ENCODE data around the gene TMEM175.

TMEM175 gene, protein sequence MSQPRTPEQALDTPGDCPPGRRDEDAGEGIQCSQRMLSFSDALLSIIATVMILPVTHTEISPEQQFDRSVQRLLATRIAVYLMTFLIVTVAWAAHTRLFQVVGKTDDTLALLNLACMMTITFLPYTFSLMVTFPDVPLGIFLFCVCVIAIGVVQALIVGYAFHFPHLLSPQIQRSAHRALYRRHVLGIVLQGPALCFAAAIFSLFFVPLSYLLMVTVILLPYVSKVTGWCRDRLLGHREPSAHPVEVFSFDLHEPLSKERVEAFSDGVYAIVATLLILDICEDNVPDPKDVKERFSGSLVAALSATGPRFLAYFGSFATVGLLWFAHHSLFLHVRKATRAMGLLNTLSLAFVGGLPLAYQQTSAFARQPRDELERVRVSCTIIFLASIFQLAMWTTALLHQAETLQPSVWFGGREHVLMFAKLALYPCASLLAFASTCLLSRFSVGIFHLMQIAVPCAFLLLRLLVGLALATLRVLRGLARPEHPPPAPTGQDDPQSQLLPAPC

GRCh38 chr4:931960-932712 lies at the start of gene TMEM175, which contains the start of gene GAK:
TSS of gene TMEM175 (plus strand) at chr4:932460. CDS start at chr4:947740, 15,280 bp downstream.
TSS of gene GAK (minus strand) at chr4:932316. CDS start at chr4:932187, 129 bp downstream.
- DNase-seq (ENCODE audit: extremely low read depth, insufficient read length): peak; percentile 99
- peaks cover 2% of the 10 kb centered on the region; the same call in 1 of the 2 replicates for H3K36me3 ChIP-seq (ENCODE audit: control insufficient read depth, insufficient read depth, low read length)
- peak within 1 kb of the TSS; percentile 100 for H3K4me3 ChIP-seq (replicated peaks; ENCODE audit: low read depth, low read length)
- no peaks in the 10 kb centered on the region for H3K27me3 ChIP-seq (replicated peaks; ENCODE audit: control insufficient read depth, insufficient read depth, low read length)
- no peak for TF ChIP-seq CTCF (IDR thresholded peaks at IDR 0.05; ENCODE audit: insufficient read depth, low read length, poor library complexity, severe bottlenecking)

DNA sequence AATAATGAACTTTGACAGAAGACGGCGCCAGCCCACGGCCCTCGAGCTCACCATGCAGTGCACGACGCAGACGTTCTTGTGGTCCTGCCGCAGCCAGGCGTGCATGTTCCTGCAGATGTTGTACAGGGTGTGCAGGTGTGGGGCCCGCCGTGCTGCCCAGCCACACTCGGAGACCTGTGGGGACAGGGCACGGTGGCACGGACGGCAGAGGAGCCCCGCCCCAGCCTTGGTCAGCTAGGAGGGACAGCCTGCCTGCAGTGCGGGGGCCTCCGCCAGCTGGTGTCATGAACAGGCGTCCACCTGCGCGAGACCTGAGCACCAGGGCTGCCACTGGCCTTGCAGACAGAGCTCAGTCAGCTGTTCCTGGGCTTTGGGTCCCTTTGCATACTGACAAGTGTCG lies 49.6 kb upstream of the TMEM175 start:
- Histone ChIP-seq H3K36me3 (ENCODE audit: control insufficient read depth, insufficient read depth, low read length) (peaks cover 47% of the 10 kb centered on the region), H3K4me3 (replicated peaks; ENCODE audit: low read depth, low read length) (no peak overlapping the region)
- no peak for TF ChIP-seq CTCF (IDR thresholded peaks at IDR 0.05; ENCODE audit: insufficient read depth, low read length, poor library complexity, severe bottlenecking)

GRCh38 chr4:883377-884095 lies 48.7 kb upstream of the TMEM175 start:
- no peak overlapping the region for H3K4me3 ChIP-seq (replicated peaks; ENCODE audit: low read depth, low read length)
- H3K36me3 ChIP-seq (ENCODE audit: control insufficient read depth, insufficient read depth, low read length): peaks cover 45% of the 10 kb centered on the region
- DNase-seq (ENCODE audit: extremely low read depth, insufficient read length): no peak
- no peak for TF ChIP-seq CTCF (IDR thresholded peaks at IDR 0.05; ENCODE audit: insufficient read depth, low read length, poor library complexity, severe bottlenecking)
- H3K27me3 ChIP-seq (replicated peaks; ENCODE audit: control insufficient read depth, insufficient read depth, low read length): no peaks in the 10 kb centered on the region

More for the DNA sequence above, 49.6 kb upstream of the TMEM175 start:
- H3K27me3 ChIP-seq (replicated peaks; ENCODE audit: control insufficient read depth, insufficient read depth, low read length): no peaks in the 10 kb centered on the region
- DNase-seq (ENCODE audit: extremely low read depth, insufficient read length): no peak

DNA sequence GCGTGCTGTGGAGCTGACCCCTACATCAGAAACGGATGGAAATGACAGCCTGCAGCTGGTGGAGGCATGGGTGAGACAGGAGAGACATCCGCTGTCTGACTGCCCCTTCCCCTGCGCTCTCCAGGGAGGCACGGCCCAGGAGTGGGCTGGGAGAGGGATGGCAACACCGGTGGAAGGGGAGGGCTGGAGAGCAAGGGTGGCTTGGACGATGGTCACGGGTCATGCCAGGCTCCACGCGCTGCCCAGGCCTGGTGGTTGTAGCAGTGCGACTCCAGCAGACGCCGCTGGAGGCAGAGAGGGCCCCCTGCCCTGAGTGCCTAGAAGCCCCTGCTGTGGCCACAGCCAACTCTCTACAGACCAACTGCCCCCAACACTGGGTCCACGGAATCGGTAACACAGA lies 48.0 kb upstream of the TMEM175 start:
- no peak for DNase-seq (ENCODE audit: extremely low read depth, insufficient read length)
- no peaks in the 10 kb centered on the region for H3K27me3 ChIP-seq (replicated peaks; ENCODE audit: control insufficient read depth, insufficient read depth, low read length)
- H3K36me3 ChIP-seq (ENCODE audit: control insufficient read depth, insufficient read depth, low read length): peaks cover 48% of the 10 kb centered on the region
- no peak overlapping the region for H3K4me3 ChIP-seq (replicated peaks; ENCODE audit: low read depth, low read length)
- TF ChIP-seq CTCF (IDR thresholded peaks at IDR 0.05; ENCODE audit: insufficient read depth, low read length, poor library complexity, severe bottlenecking): no peak

DNA sequence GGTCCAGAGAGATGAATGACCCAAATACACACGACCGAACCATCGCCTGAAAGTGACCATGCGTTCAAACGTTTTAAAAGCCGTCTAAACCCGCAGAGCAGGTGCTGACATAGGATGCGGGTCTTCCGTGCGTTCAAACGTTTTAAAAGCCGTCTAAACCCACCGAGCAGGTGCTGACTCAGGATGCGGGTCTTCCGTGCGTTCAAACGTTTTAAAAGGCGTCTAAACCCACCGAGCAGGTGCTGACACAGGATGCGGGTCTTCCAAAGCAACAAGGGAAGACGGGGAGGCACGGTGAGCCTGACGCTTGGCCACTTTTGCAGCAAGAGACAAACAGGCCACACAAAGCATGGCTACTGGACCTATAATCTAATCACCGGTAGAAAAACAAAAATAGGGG lies 47.4 kb upstream of the TMEM175 start:
- H3K36me3 ChIP-seq (ENCODE audit: control insufficient read depth, insufficient read depth, low read length): peaks cover 50% of the 10 kb centered on the region
- no peaks in the 10 kb centered on the region for H3K27me3 ChIP-seq (replicated peaks; ENCODE audit: control insufficient read depth, insufficient read depth, low read length)

More for the DNA sequence above, 47.4 kb upstream of the TMEM175 start:
- DNase-seq (ENCODE audit: extremely low read depth, insufficient read length): no peak
- no peak for TF ChIP-seq CTCF (IDR thresholded peaks at IDR 0.05; ENCODE audit: insufficient read depth, low read length, poor library complexity, severe bottlenecking)
- no peak overlapping the region for H3K4me3 ChIP-seq (replicated peaks; ENCODE audit: low read depth, low read length)

Measured in GM06990 (cell line).